Lung microvascular endothelial cell (primary cell): Measurements from ENCODE around the gene PGGT1B. TPM values are rescaled to one million over a fixed set of nuclear protein-coding genes. Genes with fewer than 3 reads are reported as not detected.

Source experiments
- DNase-seq, 2 donors: peaks; one replicate each; pipeline versions ENCODE4 v3.0.0 to v3.0.0-alpha.2; 2010; ENCODE audit warnings: low read depth in 2 of 2
- total RNA-seq: library from RNA; depleted of rRNA; stranded (reverse); fragments of >200 nt; gene quantifications from 2 replicates; pipeline ENCODE4 v1.2.1, GENCODE V29; 2014

The PGGT1B gene
- 10.2 and 14.3 TPM in 2 replicates for total RNA-seq

DNA sequence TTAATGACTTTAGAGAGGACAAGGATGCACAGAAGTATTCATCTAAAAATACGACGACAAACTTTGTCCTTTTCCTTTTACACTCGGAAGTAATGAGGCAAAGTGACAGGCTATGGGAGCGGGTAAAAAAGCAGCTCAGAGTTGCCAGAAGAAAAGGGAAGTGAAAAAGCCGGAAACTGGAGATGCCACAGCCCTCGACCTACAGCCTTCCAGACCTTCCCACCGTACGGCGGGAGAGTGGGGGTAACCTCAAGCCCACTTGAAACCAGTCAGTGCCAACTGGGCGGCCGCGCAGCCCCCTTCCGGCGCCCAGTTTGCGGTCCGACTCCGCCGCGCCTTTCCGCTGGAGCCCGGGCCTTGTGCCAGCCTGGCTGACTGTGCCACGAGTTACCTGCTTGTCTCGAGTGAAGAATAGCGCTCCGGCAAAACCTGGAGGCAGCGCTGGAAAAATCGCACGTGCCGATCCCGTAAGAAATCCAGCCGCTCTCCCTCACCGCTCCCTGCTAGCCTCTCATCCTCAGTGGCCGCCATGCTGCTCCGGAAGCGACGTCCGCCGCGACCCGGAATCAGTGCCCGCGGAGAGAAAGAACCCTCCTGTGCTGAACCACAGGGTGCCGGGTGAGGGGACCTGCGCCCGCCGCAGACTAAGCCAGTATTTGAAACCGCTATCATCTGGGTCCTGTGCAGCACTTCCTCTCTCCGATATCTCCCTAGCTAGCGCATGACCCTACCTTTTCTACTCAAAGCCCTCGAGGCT is at the start of gene PGGT1B:
TSS of gene PGGT1B (minus strand) at position 557 of the 757 bp plus-strand sequence. CDS start at position 531, 26 bp downstream.
- peak; percentile 72 to 73 for DNase-seq

DNA sequence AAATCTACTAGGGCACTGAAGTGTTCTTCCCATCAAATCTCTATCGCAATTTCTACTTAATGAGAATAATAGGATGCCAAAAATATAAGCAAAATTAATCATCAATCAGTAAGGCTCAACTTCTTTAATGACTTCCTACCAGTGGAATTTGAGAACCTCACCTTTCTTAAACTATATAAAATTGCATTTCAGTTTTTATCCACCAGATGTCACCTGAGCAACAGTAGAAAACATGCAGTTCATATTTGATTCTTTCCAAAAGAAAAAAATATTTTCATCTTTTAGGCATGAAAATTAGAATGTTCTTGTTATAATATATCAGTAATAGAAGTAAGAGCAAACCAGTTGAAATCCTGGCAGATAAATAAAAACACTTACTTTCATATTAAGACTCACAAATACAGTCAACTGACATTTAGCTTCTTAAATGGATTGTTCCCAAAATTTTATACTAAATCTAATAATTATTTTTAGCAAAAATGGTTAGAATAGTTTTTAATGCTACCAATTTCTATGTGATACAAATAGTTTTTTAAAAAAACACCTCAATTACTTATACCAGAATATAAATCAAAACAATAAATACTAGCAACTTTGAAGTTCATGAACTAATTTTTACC is 47.2 kb upstream of the PGGT1B start:
- DNase-seq = peak; percentile 57 to 58

DNA sequence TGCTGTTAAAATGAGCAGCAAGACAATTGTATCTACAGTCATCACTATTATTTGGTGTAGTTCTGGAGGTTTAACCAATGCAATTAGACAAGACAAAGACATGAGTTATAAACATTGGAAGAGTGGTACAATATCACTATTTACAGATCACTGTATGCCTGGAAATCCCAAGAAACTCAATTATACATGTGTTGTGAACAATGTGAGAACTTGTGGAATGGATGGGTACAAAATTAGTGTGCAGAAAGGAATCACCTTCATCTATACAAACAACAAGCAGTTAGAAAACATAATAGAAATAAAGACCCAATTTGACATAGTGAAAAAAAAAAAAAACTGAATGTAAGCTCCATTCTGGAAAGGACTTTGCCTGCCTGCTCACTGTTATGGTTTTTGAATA is 46.1 kb upstream of the PGGT1B start:
- no peak for DNase-seq

DNA sequence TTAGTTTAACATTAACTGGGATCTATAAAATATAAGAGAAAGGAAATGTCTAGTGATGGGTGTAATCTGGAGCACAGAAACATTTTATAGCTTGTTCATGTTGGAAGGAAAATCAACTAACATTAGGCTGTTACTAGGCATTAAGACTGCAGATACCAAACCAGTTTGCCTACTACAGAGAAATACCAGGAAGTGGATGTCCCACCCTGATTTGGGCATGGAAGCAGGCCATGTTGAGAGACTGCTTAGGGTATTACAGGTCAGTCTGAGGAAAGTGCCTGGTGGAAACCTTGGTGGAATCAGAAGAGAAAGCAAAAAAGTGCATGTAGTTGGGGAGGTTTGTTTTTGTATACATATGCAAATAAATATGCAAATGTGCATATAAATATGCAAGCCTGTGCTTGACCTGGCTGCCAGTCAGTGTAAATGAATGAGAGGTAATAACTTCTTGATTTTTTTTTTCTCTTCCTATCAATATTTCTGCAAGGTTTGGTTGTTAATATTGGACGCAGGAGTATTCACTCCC is 43.4 kb upstream of the PGGT1B start:
- DNase-seq = no peak

DNA sequence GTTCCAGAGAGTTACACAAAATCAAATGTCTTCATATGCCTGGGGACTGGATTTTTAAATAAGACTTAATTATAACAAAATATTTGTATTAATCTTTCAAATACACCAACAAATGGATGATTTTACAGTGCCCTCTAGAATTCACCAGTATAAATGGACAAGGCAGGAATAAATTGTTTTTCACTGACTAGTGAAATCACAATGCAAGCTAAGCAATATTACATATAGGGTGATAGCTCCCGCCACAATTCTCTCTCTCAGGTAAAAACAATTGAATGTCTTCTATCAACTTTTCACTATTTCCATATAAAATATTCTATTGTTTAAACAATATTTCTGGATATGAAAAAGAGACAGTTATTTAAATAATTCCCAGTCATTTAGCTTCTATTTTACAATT is 41.8 kb upstream of the PGGT1B start:
- no peak for DNase-seq

DNA sequence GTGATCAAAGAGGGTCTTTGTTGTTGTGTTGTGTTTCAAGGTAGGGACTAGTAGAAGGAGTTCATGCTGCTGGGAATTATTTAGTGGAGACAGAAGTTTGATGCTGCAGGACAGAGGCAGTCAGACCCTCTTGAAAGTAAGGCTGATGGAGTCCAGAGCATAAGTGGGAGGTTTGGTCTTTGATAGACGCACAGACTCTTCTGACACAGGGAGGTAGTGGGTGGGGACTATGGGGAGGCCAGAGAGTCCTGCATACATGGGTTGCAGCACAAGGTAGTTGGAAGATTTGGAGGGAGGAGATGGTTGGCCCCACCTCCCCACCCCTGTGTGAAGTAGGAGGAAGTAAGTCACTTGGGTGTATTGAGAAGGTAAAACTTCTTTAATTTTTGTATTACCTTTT is 36.1 kb upstream of the PGGT1B start:
- no peak for DNase-seq

DNA sequence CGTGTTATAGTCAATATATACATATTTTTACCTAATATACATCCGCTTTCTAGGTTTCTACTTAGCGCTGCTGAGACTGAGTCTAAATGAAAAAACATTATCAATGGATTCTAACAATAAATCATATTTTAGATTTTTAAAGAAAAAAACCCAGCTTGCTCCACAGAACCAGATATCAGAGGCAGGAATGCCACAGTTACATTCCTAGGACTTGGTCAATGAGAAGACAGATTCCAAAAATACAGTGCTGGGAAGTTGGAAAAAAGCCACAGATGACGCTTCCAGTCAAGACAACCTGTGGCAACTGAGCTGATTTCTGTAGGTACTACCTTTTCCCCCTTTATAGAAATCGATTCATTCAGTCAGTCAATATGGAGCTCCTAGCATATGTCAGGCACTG is 34.4 kb upstream of the PGGT1B start:
- no peak for DNase-seq

DNA sequence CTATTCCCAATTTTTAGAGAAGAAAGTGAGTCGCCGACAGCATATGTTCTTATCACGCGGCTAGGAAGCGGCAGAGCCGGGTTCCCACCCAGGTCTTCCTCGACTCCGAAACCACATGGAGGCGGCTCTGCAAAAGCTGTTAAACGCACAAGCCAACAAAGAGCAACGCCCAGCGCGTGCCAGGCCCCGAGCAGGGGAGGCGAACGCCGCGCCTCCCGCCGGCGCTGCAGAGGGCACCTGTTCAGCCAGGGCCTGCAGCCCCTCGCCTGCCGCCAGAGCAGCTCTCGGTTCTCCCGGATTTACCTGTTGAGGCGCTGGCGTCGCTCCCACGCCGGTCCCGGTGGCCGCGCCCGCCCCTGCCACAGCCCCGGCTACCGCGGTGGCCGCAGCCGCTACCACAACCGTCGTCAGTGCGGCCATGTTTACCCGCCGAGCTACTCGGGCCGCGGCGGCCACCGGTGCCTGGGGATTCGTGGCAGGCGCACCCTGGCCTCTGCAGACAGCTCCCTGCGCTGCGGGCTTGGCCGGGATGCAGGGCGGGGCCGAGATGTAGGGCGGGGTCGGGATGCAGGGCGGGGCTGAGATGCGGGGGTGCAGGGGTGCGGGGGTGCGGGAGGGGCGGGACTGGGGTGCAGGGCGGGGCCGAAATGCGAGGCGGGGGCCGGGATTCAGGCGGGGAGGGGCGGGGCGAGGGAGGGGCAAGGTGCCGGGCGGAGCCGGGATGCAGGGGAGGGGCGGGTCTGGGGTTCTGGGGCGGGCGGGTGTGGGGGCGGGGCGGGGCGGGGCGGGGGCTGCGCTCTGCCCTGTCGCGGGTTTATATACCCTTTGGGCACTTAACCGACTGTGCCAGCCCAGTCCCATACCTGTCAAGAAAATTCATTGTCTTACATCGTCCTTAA is 33.7 kb upstream of the PGGT1B start, which contains the start of gene CCDC112:
TSS of gene CCDC112 (minus strand) at position 531 of the 899 bp plus-strand sequence. CDS start at position 420, 111 bp downstream.
- DNase-seq = peak; percentile 72 to 79

DNA sequence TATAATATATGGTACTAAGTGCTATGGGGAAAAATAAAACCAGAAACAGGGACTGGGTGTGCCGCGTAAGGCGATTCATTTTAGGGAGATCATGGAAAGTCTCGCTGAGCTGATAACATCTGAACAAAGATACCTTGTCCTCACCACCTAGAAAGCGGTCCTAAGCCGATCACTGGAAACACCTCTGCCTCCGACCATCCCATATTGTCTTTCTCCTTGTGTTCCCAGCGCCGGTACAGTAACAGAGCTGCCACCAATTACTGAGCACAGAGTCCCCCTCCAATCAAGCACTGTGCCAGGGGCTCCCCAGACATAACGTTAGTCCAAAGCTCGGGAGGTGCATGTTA is 33.1 kb upstream of the PGGT1B start:
- DNase-seq = no peak

DNA sequence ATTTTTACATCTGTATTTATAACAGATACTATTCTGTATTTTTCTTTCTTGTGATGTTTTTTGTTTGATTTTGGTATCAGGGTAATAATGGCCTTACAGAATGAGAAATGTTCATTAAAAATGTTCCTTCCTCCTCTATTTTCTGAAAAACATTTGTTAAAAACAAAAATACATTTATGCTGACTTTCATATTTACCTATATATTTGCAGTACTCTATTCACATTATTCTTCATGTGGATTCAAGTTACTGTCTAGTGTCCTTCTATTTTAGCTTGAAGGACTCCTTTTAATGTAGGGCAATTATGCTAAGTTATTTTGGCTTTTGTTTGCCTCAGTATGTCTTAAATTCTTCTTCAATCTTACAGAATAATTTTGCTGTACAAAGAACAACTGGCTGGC is 28.7 kb upstream of the PGGT1B start:
- no peak for DNase-seq

DNA sequence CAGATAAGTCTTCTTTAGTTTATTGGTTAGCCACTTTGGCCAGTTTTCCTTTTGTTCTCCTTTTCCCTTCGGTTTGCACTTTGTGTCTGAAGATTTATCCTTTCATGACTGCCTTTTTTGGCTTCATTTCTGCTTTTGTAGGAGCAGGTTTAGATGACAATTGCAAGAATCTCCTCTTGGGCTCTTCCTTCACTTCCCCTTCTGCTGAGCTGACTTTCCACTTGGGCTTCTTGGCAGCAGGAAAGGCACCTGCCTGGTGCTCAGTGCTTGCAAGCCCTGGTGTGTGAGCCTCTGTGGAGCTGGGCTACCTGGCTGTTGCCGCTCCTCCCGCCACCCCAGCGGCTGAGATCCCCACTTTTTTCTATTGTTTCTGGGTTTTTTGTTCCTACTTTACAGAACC is 26.4 kb upstream of the PGGT1B start:
- DNase-seq = no peak

DNA sequence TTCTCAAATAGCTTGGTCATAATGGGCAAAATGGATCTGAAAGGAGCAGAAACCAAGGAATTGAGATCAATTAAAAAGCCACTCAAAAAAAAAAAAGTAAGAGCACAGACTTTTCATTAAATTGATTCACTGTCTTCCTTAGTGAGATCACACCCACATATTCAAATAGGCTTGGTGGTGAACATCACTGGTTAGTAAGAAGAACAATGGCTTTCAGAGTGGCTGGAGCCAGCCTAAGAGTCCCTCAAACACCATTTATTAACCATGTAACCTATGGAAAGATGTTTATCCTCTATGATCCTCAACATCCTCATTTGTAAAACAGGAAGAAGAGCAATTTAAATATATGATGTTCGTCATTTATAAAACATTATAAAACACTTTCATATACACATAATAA is 21.3 kb upstream of the PGGT1B start:
- no peak for DNase-seq

DNA sequence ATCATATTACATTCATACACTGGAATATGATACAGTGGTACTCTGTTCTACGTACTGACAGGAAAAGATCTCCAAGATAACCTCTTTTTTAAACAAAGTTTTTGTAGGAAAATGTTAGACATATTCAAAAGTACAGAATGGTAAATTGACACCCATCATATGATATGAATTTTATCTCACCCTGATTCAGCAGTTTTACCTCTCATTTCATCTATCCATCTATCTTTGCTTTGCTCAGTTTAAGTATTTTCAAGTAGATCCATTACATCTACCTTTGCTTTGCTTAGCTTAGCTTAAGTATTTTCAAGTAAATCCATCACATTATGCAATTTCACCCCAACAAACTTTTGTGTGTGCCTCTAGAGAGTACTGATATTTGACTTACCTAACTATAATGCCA is 19.5 kb upstream of the PGGT1B start:
- DNase-seq = no peak

DNA sequence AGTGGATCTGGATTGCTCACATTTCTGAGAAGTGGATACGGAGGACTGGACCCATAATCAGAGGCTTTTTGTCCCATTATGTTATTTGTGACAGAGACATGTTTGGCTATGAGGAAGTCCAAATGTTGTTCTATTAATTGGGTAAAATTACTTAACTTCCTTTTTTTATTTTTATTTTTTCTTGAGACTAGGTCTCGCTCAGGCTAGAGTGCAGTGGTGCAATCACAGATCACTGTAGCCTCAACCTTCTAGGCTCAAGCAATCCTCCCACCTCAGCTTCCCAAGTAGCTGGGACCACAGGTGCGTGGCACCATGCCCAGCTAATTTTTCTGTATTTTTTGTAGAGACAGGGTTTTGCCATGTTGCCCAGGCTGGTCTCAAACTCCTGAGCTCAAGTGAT is 11.9 kb upstream of the PGGT1B start:
- DNase-seq = no peak

DNA sequence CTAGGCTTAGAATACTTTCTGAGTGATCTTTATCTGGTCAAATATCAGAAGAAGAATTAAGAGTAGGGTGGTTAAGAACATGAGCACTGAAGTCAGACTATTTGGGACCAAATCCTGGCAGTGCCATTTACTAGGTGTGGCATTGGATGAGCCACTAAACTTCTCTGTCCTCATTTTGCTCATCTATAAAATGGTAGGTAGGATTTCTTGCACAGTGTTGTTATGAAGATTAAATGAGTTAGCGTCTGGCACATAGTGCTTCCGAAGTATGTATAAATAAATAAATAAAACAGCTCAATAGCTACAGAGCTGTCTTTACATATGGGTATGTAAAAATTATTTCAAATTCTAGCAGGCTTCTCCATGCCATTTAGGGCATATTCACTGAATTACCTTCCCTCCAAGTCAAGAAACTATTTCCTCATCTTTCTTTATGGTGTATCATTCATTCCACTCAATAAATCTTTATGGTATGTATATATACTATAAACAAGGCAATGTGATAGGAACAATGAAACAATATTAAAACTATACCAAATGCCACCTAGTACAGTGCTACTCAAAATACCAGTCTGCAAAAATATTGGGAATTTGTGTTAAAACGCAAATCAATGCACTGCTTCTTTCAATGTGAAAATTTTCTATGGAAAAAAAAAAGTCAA is 9.8 kb upstream of the PGGT1B start:
- DNase-seq = no peak

DNA sequence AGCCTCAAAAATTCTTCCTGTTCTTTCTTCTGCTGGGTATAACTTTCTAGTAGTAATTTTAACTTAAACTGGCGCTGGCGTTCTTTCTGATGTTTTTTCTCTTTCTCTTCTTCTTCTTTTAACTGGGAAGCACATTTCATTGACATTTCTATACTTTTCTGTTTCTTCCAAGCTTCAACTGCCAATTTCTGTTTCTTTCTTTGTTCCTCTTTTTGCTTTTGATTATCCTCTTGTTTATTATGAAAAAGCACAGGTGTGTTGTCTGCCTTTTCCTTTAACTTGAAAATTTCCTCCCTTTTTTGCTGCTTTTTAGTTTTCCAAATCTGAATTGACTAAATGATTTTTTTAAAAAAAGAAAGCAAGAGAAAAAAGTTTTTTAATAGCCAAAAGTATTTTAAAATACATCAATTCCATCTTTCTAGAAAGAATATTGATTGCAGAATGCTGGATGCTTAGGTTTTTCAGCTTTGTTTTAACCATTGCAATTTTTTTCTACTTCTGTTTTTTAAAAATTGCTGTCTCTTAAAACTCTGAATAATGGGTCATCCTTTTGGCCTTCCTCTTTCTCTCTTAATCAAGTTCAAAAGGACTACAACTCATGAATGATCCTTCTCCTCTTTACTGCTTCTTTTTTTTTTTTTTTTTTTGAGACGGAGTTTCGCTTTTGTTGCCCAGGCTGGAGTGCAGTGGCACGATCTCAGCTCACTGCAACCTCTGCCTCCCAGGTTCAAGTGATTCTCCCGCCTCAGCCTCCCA is 8.8 kb upstream of the PGGT1B start:
- DNase-seq = no peak

DNA sequence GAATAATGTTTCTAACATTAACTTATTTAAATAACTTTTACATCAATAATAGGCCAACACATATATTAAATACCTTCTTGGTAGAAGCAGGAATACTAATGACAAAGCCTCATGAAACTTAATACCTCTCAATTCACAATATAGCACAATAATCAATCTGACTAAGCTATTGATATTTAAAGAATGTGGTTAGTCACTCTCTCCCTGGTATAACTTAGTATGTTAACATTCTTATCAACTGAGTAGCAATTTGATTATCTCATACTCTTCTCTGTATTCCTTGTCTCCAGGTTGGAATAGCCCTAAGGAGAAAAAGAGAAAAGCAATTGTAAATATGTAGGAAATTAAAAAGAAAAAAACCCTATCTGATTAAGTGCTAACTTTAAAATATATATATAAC is 4.9 kb upstream of the PGGT1B start:
- no peak for DNase-seq

DNA sequence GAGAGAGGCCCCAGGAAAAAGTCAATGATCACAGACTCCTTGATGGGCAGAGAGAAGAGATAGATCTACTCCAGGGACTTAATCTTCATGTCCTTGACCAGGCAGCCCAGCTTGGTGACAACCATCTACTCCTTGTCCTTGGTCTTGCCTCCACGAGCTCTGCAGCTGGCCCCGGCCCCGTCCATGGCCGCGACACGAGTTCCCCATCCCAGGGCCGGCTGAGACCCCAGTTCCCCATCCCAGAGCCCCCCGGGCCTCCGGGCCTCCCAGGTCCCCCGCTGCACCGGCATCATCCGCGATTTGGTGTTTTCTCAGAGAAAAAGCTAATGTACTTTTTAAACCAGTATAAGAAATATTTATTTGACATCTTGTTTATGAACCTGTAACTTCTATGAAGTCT is 2.5 kb upstream of the PGGT1B start:
- no peak for DNase-seq

DNA sequence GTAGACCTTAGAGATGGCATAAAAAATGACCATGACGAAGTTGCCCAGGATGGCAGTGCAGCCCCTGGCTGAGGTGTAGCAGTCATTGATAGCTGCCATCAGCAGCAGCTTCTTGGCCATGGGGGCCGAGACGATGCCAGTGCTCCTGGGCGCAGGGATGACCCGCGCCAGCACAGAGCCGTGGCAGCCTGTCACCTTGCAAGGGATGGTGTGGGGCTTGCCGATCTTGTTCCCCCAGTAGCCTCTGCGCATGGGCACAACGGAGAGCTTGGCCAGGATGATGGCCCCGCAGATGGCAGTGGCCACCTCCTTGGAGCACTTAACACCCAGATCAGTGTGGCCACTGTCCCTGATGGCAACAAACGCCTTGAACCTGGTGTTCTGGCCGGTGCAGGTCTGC is 2.1 kb upstream of the PGGT1B start:
- DNase-seq = no peak

DNA sequence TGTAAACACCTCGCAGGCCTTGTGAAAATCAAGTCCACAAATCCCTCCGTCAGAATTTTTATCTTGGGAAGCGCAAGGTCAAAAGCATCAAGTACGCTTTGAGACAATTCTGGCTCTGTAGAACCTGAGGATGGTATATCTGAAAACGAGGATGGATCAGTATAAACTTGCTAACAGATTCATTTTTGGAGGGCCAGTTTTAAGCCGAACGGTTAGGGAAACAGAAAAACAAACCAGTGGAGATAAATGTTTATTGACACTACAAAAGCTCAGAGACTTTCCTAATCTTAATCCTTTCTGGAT is 352 bp upstream of the PGGT1B start:
- no peak for DNase-seq

DNA sequence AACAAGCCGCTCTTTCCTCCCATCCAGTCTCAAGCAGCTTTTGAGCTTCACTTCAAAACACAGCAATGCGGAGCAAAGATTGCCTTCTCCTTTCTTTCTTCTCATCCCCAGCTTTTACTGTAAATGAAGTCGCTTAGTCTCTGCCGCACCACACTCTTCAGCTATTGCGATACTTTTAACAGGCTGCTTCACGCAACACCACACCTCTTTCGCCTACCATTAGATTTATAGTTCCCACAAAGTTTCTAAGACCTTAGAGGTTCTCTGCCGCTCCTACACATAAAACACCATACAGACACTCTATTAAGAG is 711 bp downstream of the PGGT1B start:
- DNase-seq = peak; percentile 22 to 30
